Nucleus accumbens (tissue), 56 donors: ENCODE results near the gene UTY.

Source experiments
- DNase-seq, 56 donors: peaks; one replicate each; lab custom pipeline; 2025; lab: John Stamatoyannopoulos, UW

Gene UTY

GRCh38 chrY:13479828-13480227 lies at the start of gene UTY:
Gene UTY (minus strand): TSS chrY:13480033. CDS start chrY:13479665, 368 bp downstream.
- peak in 31 of 56 donors; percentile 4 to 92 (median 75) for DNase-seq

- DNase-seq, result no peak
Measured at GRCh38 chrY:13520474-13520873, 40.6 kb upstream of the UTY start.

GRCh38 chrY:13501215-13501614 lies 21.4 kb upstream of the UTY start:
- no peak for DNase-seq

- DNase-seq, result no peak
Measured at GRCh38 chrY:13493737-13494136, 13.9 kb upstream of the UTY start.

GRCh38 chrY:13492408-13492807 lies 12.6 kb upstream of the UTY start:
- DNase-seq, result no peak

GRCh38 chrY:13488738-13489137 lies 8.9 kb upstream of the UTY start:
- no peak for DNase-seq

- DNase-seq, result peak in 29 of 56 donors; percentile 0 to 63 (median 23)
Measured at GRCh38 chrY:13479121-13479711, 617 bp downstream of the UTY start.

GRCh38 chrY:13478126-13478785 lies 1.6 kb downstream of the UTY start:
- DNase-seq, result peak in 29 of 56 donors; percentile 0 to 47 (median 1)

GRCh38 chrY:13474997-13475396 lies 4.8 kb downstream of the UTY start:
- DNase-seq, result no peak

GRCh38 chrY:13451572-13451971 lies 28.3 kb downstream of the UTY start:
- DNase-seq, result no peak

- no peak for DNase-seq
Measured at GRCh38 chrY:13450596-13451130, 29.2 kb downstream of the UTY start.

GRCh38 chrY:13445566-13445965 lies 34.3 kb downstream of the UTY start:
- DNase-seq, result no peak

GRCh38 chrY:13443146-13443545 lies 36.7 kb downstream of the UTY start:
- DNase-seq, result no peak

- no peak for DNase-seq
Measured at GRCh38 chrY:13440811-13441210, 39.0 kb downstream of the UTY start.

GRCh38 chrY:13435968-13436937 lies 43.6 kb downstream of the UTY start:
- peak in 10 of 56 donors; percentile 0 to 5 (median 0) for DNase-seq

- peak in 1 of 56 donors; percentile 0 for DNase-seq
Measured at GRCh38 chrY:13435206-13435967, 44.4 kb downstream of the UTY start.

- DNase-seq, result no peak
Measured at GRCh38 chrY:13432293-13433025, 47.4 kb downstream of the UTY start.

- DNase-seq, result no peak
Measured at GRCh38 chrY:13429551-13429950, 50.3 kb downstream of the UTY start.

- peak in 2 of 56 donors; percentile 0 for DNase-seq
Measured at GRCh38 chrY:13423281-13423732, 56.5 kb downstream of the UTY start.
